HUES64 (cell line): ENCODE results near the gene LDHD.

Experiments
- H3K27ac ChIP-seq: 2 replicates; pipeline ENCODE4 v1.7.0; 2013; ENCODE audit warnings: low read depth, low read length, inconsistent platforms
- H3K27me3 ChIP-seq: 2 replicates; pipeline ENCODE4 v1.6.1; 2013; ENCODE audit warnings: mild to moderate bottlenecking, low read length; ENCODE audit not compliant: insufficient read depth
- H3K36me3 ChIP-seq: 2 replicates; pipeline ENCODE4 v1.6.1; 2013; ENCODE audit warnings: mild to moderate bottlenecking, low read length; ENCODE audit not compliant: insufficient read depth
- H3K4me1 ChIP-seq: 2 replicates; pipeline ENCODE4 v1.6.1; 2013; ENCODE audit warnings: mild to moderate bottlenecking, low read length, moderate library complexity; ENCODE audit not compliant: insufficient read depth
- H3K4me3 ChIP-seq: 2 replicates; pipeline ENCODE4 v1.5.1; 2013; ENCODE audit warnings: mild to moderate bottlenecking, low read length, moderate library complexity
- H3K9ac ChIP-seq: 2 replicates; pipeline ENCODE4 v1.6.1; 2013; ENCODE audit warnings: mild to moderate bottlenecking, low read depth, low read length
- H3K9me3 ChIP-seq: 2 replicates; pipeline ENCODE4 v1.6.1; 2013; ENCODE audit warnings: low read depth, low read length; ENCODE audit not compliant: insufficient read depth
- WGBS: fragments of 150-250, 120-280 bp; methylation state at CpG from one replicate; pipeline ENCODE4 v1.1.7; 2013; ENCODE audit warnings: missing lambda C conversion rate; 5-methylcytosine and 5-hydroxymethylcytosine counted together

The LDHD gene

DNA sequence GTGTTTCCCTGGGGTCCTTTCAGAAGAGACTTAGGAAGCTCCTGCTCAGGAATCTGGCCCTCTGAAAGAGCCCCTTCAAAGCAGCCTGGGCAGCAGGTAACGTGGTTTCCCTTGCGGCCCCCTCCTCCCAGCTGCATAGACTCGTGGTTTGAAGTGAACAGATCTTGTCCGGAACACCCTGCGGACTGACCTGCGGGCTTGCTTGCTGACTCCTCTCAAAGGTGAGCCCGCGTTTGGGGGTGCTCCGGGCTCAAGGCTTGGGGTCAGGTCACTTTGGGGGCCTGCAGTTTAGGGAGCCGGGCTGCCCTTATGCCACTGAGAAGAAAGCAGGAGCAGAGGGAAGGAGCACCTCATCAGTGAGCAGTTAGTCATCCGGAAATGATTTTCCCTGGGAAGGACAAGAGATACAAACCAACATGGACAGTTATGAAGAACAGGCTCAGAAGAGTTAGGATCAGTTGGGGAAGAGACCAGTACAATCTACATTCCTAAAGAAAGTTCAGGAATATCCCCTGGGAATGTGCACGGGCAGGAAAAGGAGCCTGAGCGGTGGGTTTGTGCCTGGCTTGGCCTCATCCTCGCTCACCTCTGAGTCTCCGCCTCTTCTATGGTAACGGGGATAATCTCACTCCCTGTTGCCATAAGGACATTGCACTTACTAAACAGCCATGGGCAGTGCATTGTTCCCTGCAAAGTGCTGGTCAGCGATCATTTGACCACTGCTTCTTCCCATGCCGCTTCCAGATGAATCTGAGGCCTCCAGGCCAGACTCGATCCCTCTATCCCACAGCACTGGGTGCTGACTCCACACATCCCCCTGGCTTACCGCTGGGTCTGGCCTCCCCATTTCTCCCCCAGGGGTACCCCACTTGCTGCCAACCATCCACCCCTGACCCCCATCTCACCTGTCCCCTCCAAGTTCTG lies 10.0 kb downstream of the LDHD start:
- WGBS: 93% methylated on average over 20 of the region's 20 CpGs
- H3K4me1 ChIP-seq: peaks cover 30% of the 10 kb centered on the region
- H3K9ac ChIP-seq: no peak overlapping the region

DNA sequence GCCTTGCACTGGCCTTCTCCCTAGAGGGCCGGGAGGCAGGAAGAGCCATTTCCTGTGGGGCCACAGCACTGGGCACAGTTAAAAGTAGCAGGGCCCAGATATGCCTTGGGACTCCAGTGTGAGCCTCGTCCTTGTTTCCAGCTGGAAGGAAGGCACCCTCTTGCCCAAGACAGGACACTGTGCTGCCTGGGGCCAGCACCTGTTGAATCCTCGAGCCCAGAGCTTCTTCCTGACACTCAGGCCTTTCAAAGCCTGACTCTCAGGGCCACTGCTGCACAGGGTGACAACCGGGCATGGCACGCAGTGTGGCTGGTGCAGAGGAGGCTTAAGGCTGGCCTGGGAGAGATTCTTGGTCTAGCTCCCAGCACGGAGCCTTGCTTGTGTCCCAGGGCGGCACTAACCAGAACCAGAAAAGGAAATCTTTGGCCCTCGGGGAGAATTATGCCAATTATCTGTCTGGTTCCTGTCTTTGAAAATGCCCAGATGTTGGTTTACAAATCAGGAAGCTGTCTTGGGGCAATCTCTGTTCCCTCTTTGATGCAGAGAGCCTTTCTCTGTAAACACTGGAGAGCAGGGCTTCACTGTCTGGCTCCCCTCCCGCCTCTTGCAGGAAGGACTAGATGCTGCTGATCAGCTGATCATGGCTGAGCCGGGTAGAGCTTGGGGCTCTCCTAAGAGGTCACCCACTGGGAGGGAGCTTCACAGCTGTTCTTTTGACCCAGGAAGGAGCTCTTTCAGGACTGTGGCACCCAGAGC lies 11.1 kb downstream of the LDHD start:
- no peak overlapping the region for H3K9ac ChIP-seq

More for the DNA sequence above, 10.0 kb downstream of the LDHD start:
- peaks cover 3% of the 10 kb centered on the region; the same call in 1 of the 2 replicates for H3K36me3 ChIP-seq
- no peaks in the 10 kb centered on the region for H3K27me3 ChIP-seq
- no peak overlapping the region for H3K27ac ChIP-seq
- no peaks in the 10 kb centered on the region for H3K9me3 ChIP-seq
- H3K4me3 ChIP-seq: no peak overlapping the region

DNA sequence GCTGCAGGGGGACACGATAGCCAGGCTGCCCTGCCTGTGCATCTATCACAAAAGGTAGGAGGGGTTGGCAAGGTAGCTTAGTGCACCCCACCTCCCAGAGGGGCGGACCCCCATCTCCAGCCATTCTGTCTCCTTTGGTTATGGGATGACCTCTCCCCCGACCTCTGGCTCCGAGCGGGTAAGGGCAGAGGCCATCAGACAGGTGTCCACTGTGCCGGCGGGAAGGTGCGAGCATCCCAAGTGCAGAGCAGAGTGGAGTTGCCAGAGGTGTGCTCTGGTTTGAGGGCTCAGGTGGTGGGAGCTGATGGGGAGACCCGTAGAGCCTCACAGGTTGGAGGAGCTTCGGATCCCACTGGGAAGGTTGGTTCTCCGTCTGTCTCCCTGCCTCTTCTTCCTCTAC lies 11.7 kb downstream of the LDHD start:
- Histone ChIP-seq H3K27me3 (no peaks in the 10 kb centered on the region), H3K27ac (no peak overlapping the region), H3K9ac (no peak overlapping the region), H3K4me3 (no peak overlapping the region), H3K36me3 (peaks cover 3% of the 10 kb centered on the region; the same call in 1 of the 2 replicates), H3K4me1 (peaks cover 17% of the 10 kb centered on the region), H3K9me3 (no peaks in the 10 kb centered on the region)
- WGBS: 96% methylated on average over 11 of the region's 11 CpGs

More for the DNA sequence above, 11.1 kb downstream of the LDHD start:
- Histone ChIP-seq H3K27me3 (no peaks in the 10 kb centered on the region), H3K36me3 (peaks cover 3% of the 10 kb centered on the region; the same call in 1 of the 2 replicates), H3K9me3 (no peaks in the 10 kb centered on the region), H3K4me3 (no peak overlapping the region), H3K4me1 (peaks cover 21% of the 10 kb centered on the region), H3K27ac (no peak overlapping the region)
- 88% methylated on average over 10 of the region's 10 CpGs for WGBS

DNA sequence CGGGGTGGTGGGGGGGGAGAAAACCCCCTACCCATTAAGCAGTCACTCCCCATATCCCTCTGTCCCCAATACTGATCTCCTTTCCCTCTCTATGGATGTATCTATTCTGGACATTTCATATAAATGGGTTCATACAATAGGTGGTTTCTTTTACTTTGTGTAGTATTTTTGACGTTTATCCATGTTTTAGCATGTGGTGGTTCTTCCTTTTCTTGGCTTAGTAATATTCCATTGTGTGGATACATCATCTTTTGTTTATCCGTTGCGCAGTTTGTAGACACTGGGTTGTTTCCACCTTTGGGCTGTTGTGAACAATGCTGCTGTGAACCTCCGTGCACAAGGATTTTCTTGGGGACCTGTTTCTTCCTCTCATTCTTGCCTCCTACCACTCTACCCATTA lies 12.6 kb downstream of the LDHD start:
- Histone ChIP-seq H3K27me3 (no peaks in the 10 kb centered on the region), H3K4me3 (no peak overlapping the region), H3K36me3 (peaks cover 3% of the 10 kb centered on the region; the same call in 1 of the 2 replicates), H3K4me1 (peaks cover 18% of the 10 kb centered on the region), H3K27ac (no peak overlapping the region), H3K9ac (no peak overlapping the region), H3K9me3 (no peaks in the 10 kb centered on the region)
- 98% methylated on average over 4 of the region's 5 CpGs for WGBS

DNA sequence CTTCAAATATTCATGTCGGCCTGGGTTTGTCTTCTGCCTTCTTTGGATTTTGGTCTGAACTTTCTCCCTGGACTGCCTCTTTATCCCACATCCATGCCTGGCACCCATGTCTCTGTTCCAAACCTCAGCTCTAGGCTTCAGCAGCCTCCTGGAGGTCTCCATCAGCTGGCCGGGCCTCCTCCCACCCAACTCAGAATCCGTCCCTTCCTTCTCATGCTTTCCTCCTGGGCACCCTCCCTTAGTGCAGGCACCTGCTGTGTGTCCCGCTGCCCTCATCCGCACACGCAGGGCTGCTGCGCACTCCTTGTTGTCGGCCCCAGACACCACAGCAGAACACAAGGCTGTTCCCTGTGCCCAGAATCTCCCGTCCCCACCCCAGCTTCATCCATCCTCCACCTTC lies 14.0 kb downstream of the LDHD start:
- no peak overlapping the region for H3K4me3 ChIP-seq
- WGBS: 93% methylated on average over 9 of the region's 9 CpGs
- H3K27ac ChIP-seq: no peak overlapping the region
- H3K4me1 ChIP-seq: peaks cover 25% of the 10 kb centered on the region
- no peaks in the 10 kb centered on the region for H3K9me3 ChIP-seq
- H3K36me3 ChIP-seq: peaks cover 3% of the 10 kb centered on the region; the same call in 1 of the 2 replicates
- H3K9ac ChIP-seq: no peak overlapping the region
- no peaks in the 10 kb centered on the region for H3K27me3 ChIP-seq

DNA sequence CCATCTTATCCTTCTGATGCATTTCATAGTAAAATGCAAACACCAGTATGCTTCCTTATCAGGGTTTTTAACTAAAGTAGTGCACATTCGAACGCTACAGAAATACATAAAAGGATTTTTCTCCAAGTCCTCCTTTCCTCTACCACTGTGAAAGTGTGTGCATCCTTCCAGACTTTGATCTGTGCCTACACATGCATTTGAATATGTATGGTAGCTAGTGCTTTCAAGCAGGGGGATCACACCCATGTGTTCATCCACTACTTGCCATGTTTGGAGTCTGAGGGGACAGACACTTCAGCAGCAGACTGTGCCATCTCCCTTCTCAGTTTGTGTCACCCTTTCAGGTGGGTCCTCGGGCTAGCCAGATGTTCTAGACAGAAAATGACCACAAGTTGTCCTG lies 14.9 kb downstream of the LDHD start:
- no peak overlapping the region for H3K4me3 ChIP-seq
- H3K27me3 ChIP-seq: no peaks in the 10 kb centered on the region
- no peak overlapping the region for H3K9ac ChIP-seq
- no peaks in the 10 kb centered on the region for H3K9me3 ChIP-seq
- peaks cover 3% of the 10 kb centered on the region; the same call in 1 of the 2 replicates for H3K36me3 ChIP-seq
- WGBS: 92% methylated on average over 3 of the region's 3 CpGs
- no peak overlapping the region for H3K27ac ChIP-seq
- peaks cover 32% of the 10 kb centered on the region for H3K4me1 ChIP-seq

DNA sequence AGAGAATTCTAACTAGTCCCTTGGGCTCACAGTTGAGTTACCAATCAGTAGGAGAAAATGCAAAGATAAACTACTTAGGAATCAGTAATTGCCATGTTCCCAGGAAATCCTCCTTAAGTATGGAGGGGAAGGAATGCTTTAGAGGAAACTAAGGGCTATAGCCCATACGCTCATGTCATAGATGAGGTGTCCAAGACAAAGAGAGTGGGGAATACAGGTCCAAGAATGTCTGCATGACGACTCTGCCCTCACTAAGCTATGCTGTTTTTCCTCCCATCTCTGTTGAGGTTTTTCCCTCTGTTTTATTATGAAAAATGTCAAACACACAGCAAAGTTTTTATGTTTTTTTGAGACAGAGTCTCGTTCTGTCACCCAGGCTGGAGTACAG lies 16.0 kb downstream of the LDHD start:
- no peak overlapping the region for H3K9ac ChIP-seq
- H3K27ac ChIP-seq: no peak overlapping the region
- 97% methylated on average over 3 of the region's 3 CpGs for whole genome bisulfite sequencing
- H3K4me3 ChIP-seq: no peak overlapping the region
- H3K36me3 ChIP-seq: 0 out of 2 replicates have a peak, but pooled peaks cover 3% of the 10 kb centered on the region
- H3K27me3 ChIP-seq: no peaks in the 10 kb centered on the region
- no peaks in the 10 kb centered on the region for H3K9me3 ChIP-seq
- peaks cover 39% of the 10 kb centered on the region for H3K4me1 ChIP-seq

DNA sequence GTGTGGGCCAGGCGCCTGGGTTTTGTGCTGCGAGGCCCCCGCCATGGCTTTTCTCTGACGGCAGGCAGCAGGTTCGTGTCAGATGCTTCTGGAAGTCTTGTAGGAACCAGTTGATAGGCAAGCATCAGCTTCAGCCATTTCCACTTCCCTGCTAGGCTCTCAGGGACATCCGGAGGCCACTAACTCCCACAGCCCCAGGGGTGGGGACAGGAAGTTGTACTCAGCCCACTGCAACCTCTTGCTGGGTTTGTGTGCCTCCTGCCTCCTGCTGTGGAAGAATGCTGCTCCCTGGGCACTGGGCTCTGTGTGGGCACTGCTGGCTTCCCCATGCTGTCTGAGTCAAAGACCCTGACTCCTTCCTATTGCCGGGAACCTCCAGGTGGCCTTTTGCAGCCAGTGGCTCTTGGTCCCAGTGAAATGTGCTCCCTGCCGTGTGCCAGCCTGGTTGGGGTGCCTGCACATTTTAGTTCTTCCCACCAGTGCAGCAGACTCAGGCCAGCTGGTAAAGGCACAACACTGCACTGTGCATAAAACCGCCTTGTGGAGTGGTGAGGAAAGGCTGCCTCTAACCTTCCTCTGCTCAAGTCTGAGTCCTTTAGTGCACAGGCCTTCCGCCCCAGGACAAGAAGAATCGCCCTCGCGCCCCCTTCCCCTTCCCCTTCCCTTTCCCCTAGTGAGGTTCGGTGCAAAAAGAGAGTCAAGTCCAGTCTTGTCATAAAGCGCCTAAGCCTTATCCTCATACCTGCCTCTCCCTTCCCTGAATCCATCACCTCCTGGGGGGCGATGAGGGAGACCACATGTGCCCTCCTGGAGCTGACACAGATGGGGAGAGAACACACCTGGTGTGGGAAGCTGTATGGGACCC lies 16.6 kb downstream of the LDHD start:
- Histone ChIP-seq H3K4me1 (peaks cover 39% of the 10 kb centered on the region), H3K9me3 (no peaks in the 10 kb centered on the region), H3K36me3 (0 out of 2 replicates have a peak, but pooled peaks cover 3% of the 10 kb centered on the region), H3K9ac (no peak overlapping the region), H3K27me3 (no peaks in the 10 kb centered on the region), H3K4me3 (no peak overlapping the region), H3K27ac (peak overlapping the region; percentile 5; the same call in 1 of the 2 replicates)
- WGBS: 82% methylated on average over 16 of the region's 16 CpGs

DNA sequence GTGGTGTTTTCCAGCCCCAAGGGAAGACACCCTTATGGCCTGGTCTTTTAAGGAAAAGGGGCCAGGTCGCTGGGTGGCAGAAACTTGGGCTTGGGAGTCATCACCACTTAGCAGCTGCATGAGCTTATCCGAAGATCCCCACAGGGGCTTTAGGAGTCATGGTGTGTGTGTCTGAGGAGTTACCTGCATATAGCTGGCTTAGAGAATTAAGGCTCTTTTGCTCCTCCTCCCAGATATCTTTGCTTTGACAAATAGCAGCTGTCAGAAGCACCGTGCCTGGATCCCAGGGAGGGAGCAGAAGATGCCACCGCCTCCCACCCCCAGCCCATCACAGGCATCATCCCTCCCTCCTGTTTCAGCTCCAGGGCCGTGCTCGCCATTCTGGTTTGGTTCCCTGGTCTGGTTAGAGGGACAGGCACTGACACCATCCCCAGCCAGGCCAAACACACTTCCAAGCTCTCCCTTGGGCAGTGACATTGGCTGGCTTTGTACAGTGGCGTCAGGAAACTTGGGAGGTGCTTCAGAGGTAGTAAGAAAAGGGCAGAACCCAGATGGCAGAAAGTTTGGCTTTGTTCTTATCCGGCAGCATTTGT lies 17.4 kb downstream of the LDHD start:
- Histone ChIP-seq H3K9me3 (no peaks in the 10 kb centered on the region), H3K4me3 (no peak overlapping the region), H3K9ac (no peak overlapping the region), H3K4me1 (peaks cover 39% of the 10 kb centered on the region), H3K36me3 (0 out of 2 replicates have a peak, but pooled peaks cover 8% of the 10 kb centered on the region), H3K27ac (no peak overlapping the region), H3K27me3 (no peaks in the 10 kb centered on the region)
- WGBS: 73% methylated on average over 8 of the region's 8 CpGs
